Neural progenitor cell (in vitro differentiated cells): Measurements from ENCODE around the gene ZFAND4.

Experiments
- EZH2 ChIP-seq: fragments of 200-600 bp; sonication (generic); IDR thresholded peaks from 2 replicates; pipeline ENCODE4 v1.6.1; 2017; ENCODE audit warnings: antibody characterized with exemption, mild to moderate bottlenecking, moderate library complexity
- TF ChIP-seq, protein P1 (sequence below): fragments of 200-600 bp; sonication (generic); IDR thresholded peaks from 2 replicates; pipeline ENCODE4 v1.5.1; 2017; ENCODE audit warnings: antibody characterized with exemption, mild to moderate bottlenecking

DNA sequence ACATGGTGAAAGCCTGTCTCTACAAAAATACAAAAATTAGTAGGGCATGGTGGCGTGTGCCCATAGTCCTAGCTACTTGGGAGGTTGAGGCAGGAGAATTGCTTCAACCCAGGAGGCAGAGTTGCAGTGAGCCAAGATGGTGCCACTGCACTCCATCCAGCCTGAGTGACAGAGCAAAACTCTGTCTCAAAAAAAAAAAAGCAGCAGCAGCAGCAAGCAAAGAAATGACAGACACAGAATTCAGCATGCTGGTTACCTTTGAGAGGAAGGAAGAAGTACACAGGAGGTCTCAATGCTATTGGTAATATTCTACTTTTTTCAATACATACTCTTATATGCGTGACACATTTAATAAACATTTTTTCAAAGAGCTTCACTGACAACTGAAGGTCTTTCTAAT is 81.3 kb downstream of the ZFAND4 start:
- TF ChIP-seq, protein P1, sequence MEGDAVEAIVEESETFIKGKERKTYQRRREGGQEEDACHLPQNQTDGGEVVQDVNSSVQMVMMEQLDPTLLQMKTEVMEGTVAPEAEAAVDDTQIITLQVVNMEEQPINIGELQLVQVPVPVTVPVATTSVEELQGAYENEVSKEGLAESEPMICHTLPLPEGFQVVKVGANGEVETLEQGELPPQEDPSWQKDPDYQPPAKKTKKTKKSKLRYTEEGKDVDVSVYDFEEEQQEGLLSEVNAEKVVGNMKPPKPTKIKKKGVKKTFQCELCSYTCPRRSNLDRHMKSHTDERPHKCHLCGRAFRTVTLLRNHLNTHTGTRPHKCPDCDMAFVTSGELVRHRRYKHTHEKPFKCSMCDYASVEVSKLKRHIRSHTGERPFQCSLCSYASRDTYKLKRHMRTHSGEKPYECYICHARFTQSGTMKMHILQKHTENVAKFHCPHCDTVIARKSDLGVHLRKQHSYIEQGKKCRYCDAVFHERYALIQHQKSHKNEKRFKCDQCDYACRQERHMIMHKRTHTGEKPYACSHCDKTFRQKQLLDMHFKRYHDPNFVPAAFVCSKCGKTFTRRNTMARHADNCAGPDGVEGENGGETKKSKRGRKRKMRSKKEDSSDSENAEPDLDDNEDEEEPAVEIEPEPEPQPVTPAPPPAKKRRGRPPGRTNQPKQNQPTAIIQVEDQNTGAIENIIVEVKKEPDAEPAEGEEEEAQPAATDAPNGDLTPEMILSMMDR = no peak
- TF ChIP-seq EZH2 = no peak
